Activated CD4-positive, alpha-beta T cell treated with anti-CD3 and anti-CD28 coated beads for 48 hours (primary cell): ENCODE measurements around the gene DDI2.

ENCODE experiments used
- DNase-seq: peaks from one replicate; pipeline ENCODE4 v3.0.0-alpha.2; 2020

The DDI2 gene

GRCh38 chr1:15705184-15705566 is 87.9 kb downstream of the DDI2 start:
- no peak for DNase-seq

GRCh38 chr1:15706751-15707150 is 89.5 kb downstream of the DDI2 start:
- DNase-seq = no peak

GRCh38 chr1:15707239-15707925 is 90.1 kb downstream of the DDI2 start:
- DNase-seq = no peak

GRCh38 chr1:15708486-15709137 is 91.4 kb downstream of the DDI2 start:
- no peak for DNase-seq

GRCh38 chr1:15709226-15709625 is 92.0 kb downstream of the DDI2 start:
- no peak for DNase-seq

- no peak for DNase-seq
Observed at GRCh38 chr1:15712168-15712567, 94.9 kb downstream of the DDI2 start.

- DNase-seq = no peak
Observed at GRCh38 chr1:15714406-15715136, 97.3 kb downstream of the DDI2 start.

- no peak for DNase-seq
Observed at GRCh38 chr1:15717418-15718125, 100.3 kb downstream of the DDI2 start.

- no peak for DNase-seq
Observed at GRCh38 chr1:15718199-15718601, 100.9 kb downstream of the DDI2 start.
